HCT116 (cell line): ENCODE results near the gene MTHFS.

Experiments
- CBX3 ChIP-seq: IDR thresholded peaks from 2 replicates; pipeline ENCODE4 v1.6.1; 2012; ENCODE audit warnings: low read depth
- CEBPB ChIP-seq: IDR thresholded peaks from 2 replicates; pipeline ENCODE4 v1.6.1; 2012; ENCODE audit warnings: low read depth
- CTCF ChIP-seq, 3 experiments: fragments of 200-600 bp in 1 of 3; sonication (generic) in 1 of 3; IDR thresholded peaks in 2 of 3; conservative IDR thresholded peaks in 1 of 3; 2 replicates each; pipeline ENCODE4 v1.5.1; 2012 to 2017; ENCODE audit warnings: low read depth in 2 of 3, low read length in 2 of 3, antibody characterized with exemption in 1 of 3, borderline replicate concordance in 1 of 3, control low read depth in 1 of 3, mild to moderate bottlenecking in 1 of 3, mixed read lengths in 1 of 3, mixed run types in 1 of 3, moderate library complexity in 1 of 3; ENCODE audit not compliant: insufficient read depth in 1 of 3
- EGR1 ChIP-seq: IDR thresholded peaks from 2 replicates; pipeline ENCODE4 v1.6.1; 2012; ENCODE audit warnings: low read depth
- EZH2 ChIP-seq: fragments of 200-600 bp; sonication (generic); IDR thresholded peaks from 2 replicates; pipeline ENCODE4 v1.6.1; 2017; ENCODE audit warnings: antibody characterized with exemption, mixed run types
- EZH2phosphoT487 ChIP-seq: fragments of 200-600 bp; IDR thresholded peaks from 2 replicates; pipeline ENCODE4 v1.6.1; 2018; ENCODE audit warnings: antibody characterized with exemption, borderline replicate concordance
- FOSL1 ChIP-seq: IDR thresholded peaks from 2 replicates; pipeline ENCODE4 v1.6.1; 2012; ENCODE audit warnings: low read depth
- POLR2A ChIP-seq: IDR thresholded peaks from 2 replicates; pipeline ENCODE4 v1.7.0; 2011; ENCODE audit warnings: borderline replicate concordance; ENCODE audit not compliant: insufficient read depth, insufficient read length; ENCODE audit errors: extremely low read depth
- RAD21 ChIP-seq: IDR thresholded peaks from 2 replicates; pipeline ENCODE4 v1.6.1; 2012; ENCODE audit warnings: low read depth, mild to moderate bottlenecking
- SP1 ChIP-seq: IDR thresholded peaks from 2 replicates; pipeline ENCODE4 v1.6.1; 2012; ENCODE audit warnings: low read depth
- ZBTB33 ChIP-seq: IDR thresholded peaks from 2 replicates; pipeline ENCODE4 v1.6.1; 2011; ENCODE audit warnings: mild to moderate bottlenecking, low read length, moderate library complexity; ENCODE audit not compliant: insufficient replicate concordance; ENCODE audit errors: extremely low read depth
- ZNF274 ChIP-seq: fragments of 200-500 bp; sonication (Bioruptor generic); IDR thresholded peaks from 2 replicates; pipeline ENCODE4 v1.6.1; 2014; ENCODE audit warnings: mild to moderate bottlenecking, low read depth, low read length, inconsistent platforms

GRCh38 chr15:79832367-79833120 lies 64.3 kb downstream of the MTHFS start:
- TF ChIP-seq CEBPB (no peak), POLR2A (no peak), RAD21 (no peak), CTCF (IDR thresholded peaks at IDR 0.05 in 2 of 3, conservative IDR thresholded peaks at IDR 0.05 in 1 of 3; ENCODE audit: borderline replicate concordance in 1 of 3, insufficient read depth in 1 of 3, low read depth in 2 of 3, low read length in 2 of 3) (no peak), EGR1 (no peak), SP1 (no peak), ZBTB33 (no peak), EZH2phosphoT487 (no peak), ZNF274 (no peak), FOSL1 (no peak), CBX3 (no peak), EZH2 (no peak)
